Activated B cell treated with CpG ODN at 0.5 μM for 24 hours (primary cell): ENCODE results near the gene CADM2. TPM values are rescaled to one million over a fixed set of nuclear protein-coding genes. Genes with fewer than 3 reads are reported as not detected.

Source experiments
- ATAC-seq: fragments of 200-7000 bp; cut with Tn5 transposase; one replicate; pipeline ENCODE4 v1.10.0; 2021; ENCODE audit warnings: low read depth, mild to moderate bottlenecking, moderate library complexity
- CTCF ChIA-PET: fragments of 350-600 bp; sonication (Branson Sonifier 250); formaldehyde crosslinking; loops from one replicate; lab custom pipeline; 2021; ENCODE audit warnings: antibody characterized with exemption; lab: Charles Lee
- POLR2A ChIA-PET: fragments of 350-600 bp; sonication (Branson Sonifier 250); formaldehyde crosslinking; loops from one replicate; lab custom pipeline; 2021; ENCODE audit warnings: antibody characterized with exemption; lab: Charles Lee
- DNase-seq: peaks from one replicate; pipeline ENCODE4 v3.0.0; 2022
- H3K27ac Mint-ChIP-seq: one replicate; pipeline ENCODE4 v1.8.0; 2020; ENCODE audit warnings: mixed read lengths
- H3K27me3 Mint-ChIP-seq: one replicate; pipeline ENCODE4 v1.8.0; 2021; ENCODE audit warnings: mixed read lengths
- H3K36me3 Mint-ChIP-seq: one replicate; pipeline ENCODE4 v1.8.0; 2021; ENCODE audit warnings: low read depth, mixed read lengths
- H3K4me1 Mint-ChIP-seq: one replicate; pipeline ENCODE4 v1.8.0; 2021; ENCODE audit warnings: mixed read lengths
- H3K4me3 Mint-ChIP-seq: one replicate; pipeline ENCODE4 v1.8.0; 2020; ENCODE audit warnings: mild to moderate bottlenecking, mixed read lengths
- H3K9me3 Mint-ChIP-seq: one replicate; pipeline ENCODE4 v1.8.0; 2020; ENCODE audit warnings: mixed read lengths
- intact Hi-C: fragments of 100-400 bp; cut with micrococcal nuclease; formaldehyde crosslinking; loops from one replicate; pipeline ENCODE4 v1.15.1; 2024
- total RNA-seq: library from RNA; stranded (reverse); gene quantifications from 2 replicates; pipeline ENCODE4 v1.2.3, GENCODE V29; 2022
- TF ChIP-seq, protein P1 (sequence below): fragments of 200-600 bp; IDR thresholded peaks from one replicate; pipeline ENCODE4 v1.8.0; 2022; ENCODE audit warnings: antibody characterized with exemption, mild to moderate bottlenecking

CADM2 gene
- total RNA-seq, 1 donor from 2014 or later = not detected

DNA sequence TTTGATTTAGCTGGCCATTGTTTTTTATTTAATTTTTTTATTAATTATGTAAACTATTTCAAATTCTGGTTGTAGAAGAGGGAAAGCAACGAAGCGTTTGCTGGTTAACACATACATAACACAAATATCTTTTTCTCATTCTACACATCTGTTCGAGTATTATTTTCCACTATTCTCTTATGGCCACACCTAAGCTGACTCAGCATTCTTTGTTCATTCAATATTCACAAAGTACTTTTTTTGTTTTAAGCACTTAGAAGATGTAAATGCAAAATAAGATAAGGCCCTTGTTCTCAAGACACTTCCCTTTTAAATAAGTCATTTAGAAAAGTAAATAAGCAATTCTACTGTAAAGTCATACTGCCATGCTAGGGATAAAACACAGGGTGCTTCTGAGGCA, 45.4 kb downstream of the CADM2 start:
- Mint-ChIP-seq H3K27ac (no peak overlapping the region), H3K9me3 (no peaks in the 10 kb centered on the region), H3K4me1 (no peaks in the 10 kb centered on the region), H3K4me3 (no peak overlapping the region), H3K27me3 (no peaks in the 10 kb centered on the region), H3K36me3 (no peaks in the 10 kb centered on the region)
- DNase-seq (no peak), ATAC-seq (no peak)
- intact Hi-C loops = no loop called here
- CTCF ChIA-PET = no interaction called here
- POLR2A ChIA-PET = no interaction called here
- TF ChIP-seq, protein P1, sequence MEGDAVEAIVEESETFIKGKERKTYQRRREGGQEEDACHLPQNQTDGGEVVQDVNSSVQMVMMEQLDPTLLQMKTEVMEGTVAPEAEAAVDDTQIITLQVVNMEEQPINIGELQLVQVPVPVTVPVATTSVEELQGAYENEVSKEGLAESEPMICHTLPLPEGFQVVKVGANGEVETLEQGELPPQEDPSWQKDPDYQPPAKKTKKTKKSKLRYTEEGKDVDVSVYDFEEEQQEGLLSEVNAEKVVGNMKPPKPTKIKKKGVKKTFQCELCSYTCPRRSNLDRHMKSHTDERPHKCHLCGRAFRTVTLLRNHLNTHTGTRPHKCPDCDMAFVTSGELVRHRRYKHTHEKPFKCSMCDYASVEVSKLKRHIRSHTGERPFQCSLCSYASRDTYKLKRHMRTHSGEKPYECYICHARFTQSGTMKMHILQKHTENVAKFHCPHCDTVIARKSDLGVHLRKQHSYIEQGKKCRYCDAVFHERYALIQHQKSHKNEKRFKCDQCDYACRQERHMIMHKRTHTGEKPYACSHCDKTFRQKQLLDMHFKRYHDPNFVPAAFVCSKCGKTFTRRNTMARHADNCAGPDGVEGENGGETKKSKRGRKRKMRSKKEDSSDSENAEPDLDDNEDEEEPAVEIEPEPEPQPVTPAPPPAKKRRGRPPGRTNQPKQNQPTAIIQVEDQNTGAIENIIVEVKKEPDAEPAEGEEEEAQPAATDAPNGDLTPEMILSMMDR = no peak

DNA sequence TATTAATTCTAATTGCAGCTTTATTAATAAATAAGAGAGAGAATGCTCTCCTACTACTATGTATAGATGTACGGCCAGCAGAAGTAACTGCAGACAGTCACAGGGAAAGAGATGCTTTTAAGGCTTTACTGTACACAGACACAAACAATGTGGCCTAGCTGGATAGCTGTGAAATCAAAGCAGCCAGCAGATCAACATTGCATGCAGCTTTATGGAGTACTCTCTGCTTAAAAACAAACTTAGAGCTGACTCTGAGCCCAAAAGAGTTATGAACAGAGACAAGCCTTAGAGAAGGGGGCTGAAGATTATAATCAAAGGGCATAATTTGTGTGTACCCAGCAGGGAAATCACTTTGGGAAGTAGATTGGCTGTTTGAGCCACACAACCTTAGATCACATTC, 47.2 kb downstream of the CADM2 start:
- Mint-ChIP-seq H3K4me1 (no peaks in the 10 kb centered on the region), H3K36me3 (no peaks in the 10 kb centered on the region), H3K27me3 (no peaks in the 10 kb centered on the region), H3K9me3 (no peaks in the 10 kb centered on the region), H3K27ac (no peak overlapping the region), H3K4me3 (no peak overlapping the region)
- ATAC-seq (no peak), DNase-seq (no peak)
- intact Hi-C loops = no loop called here
- ChIA-PET POLR2A (no interaction called here), CTCF (no interaction called here)
- TF ChIP-seq, protein P1 = no peak

DNA sequence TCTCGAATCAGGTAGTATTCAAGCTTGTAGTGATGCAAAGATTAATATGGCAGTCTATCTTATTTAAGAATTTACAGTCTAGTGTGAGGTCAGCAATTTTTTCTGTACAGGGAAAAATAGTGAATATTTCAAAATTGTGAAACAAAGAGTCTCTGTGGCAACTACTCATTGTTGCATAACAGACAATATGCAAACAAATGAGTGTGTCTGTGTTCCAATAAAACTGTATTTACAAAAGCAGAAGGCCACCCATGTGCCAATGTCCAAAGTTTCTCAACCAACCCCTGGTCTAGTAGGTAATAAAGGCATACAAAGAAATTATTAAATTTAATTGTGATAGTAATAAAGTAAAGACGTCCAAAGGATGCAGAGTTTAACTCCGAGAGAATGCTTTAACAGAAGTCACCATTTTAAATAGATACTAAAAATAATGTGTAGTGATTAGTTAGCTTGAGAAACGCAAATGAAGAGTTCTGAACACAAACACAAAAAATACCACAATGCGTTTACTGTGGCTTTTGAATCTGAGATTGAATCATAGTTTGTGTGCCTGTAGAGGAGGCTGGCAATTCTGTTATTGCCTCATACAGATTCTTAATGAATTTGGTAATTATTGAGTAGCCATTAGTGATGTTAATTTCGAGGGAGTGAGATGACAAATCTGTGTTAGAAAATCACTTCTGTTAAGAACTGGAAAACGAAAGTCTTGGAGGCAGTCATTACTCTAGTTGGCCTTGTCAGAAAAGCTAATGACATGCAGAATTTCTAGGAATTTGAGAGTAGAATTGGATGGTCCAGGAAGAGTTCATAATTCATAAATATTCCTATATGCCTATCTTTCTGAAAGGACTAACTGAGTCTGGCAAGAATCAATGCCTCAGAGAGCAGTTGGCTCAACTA, 48.7 kb downstream of the CADM2 start:
- H3K27ac Mint-ChIP-seq = no peak overlapping the region
- no peak for ATAC-seq
- ChIA-PET CTCF (no interaction called here), POLR2A (no interaction called here)
- H3K36me3 Mint-ChIP-seq = no peaks in the 10 kb centered on the region
- no peaks in the 10 kb centered on the region for H3K9me3 Mint-ChIP-seq
- H3K4me3 Mint-ChIP-seq = no peak overlapping the region
- H3K4me1 Mint-ChIP-seq = no peaks in the 10 kb centered on the region
- TF ChIP-seq, protein P1 = no peak
- intact Hi-C loops = no loop called here
- no peak for DNase-seq
- no peaks in the 10 kb centered on the region for H3K27me3 Mint-ChIP-seq

DNA sequence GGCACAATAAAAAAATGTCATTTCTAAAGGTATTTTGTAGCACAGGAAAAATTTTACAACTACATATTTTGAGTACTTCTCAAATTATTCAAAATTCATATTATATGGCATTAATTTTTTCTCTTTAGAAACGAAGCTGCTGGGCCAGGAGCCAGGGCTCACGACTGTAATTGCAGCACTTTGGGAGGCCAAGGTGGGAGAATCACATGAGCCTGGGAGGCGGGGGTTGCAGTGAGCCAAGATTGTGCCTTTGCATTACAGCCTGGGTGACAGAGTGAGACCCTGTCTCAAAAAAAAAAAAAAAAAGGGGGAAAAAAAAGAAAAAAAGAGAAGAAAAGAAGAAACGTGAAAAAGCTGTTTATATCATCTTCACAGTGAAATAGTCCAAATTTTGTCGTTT, 62.0 kb downstream of the CADM2 start:
- no peaks in the 10 kb centered on the region for H3K9me3 Mint-ChIP-seq
- no peaks in the 10 kb centered on the region for H3K36me3 Mint-ChIP-seq
- no peak overlapping the region for H3K4me3 Mint-ChIP-seq
- no peaks in the 10 kb centered on the region for H3K4me1 Mint-ChIP-seq
- TF ChIP-seq, protein P1 = no peak
- intact Hi-C loops = no loop called here
- ChIA-PET POLR2A (no interaction called here), CTCF (no interaction called here)
- H3K27ac Mint-ChIP-seq = no peak overlapping the region
- ATAC-seq = no peak
- no peaks in the 10 kb centered on the region for H3K27me3 Mint-ChIP-seq
- no peak for DNase-seq

DNA sequence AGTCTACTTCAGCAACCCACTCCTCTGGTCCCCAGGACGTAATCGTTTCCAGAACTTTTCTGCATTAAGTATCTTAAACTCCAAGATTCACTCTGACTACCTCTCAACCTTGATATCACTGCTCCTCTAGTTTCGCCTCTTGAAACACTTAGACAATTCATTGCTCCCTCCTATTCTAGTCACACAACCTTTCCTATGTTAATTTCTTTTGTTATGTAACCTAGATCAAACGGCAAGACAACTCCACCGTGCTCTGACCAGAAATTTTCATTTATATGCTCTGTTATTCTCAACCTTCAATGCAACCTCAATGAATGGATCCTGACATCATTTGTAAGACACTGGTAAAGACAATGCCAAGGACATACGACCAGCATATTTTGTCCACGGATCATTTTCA, 71.3 kb downstream of the CADM2 start:
- intact Hi-C loops = no loop called here
- TF ChIP-seq, protein P1 = no peak
- Mint-ChIP-seq H3K36me3 (no peaks in the 10 kb centered on the region), H3K4me1 (no peaks in the 10 kb centered on the region), H3K27me3 (no peaks in the 10 kb centered on the region), H3K9me3 (peaks cover 1% of the 10 kb centered on the region), H3K27ac (no peak overlapping the region), H3K4me3 (no peak overlapping the region)
- ChIA-PET CTCF (no interaction called here), POLR2A (no interaction called here)
- ATAC-seq (no peak), DNase-seq (no peak)
